Measurements from ENCODE around the gene UNC45B.

DNA sequence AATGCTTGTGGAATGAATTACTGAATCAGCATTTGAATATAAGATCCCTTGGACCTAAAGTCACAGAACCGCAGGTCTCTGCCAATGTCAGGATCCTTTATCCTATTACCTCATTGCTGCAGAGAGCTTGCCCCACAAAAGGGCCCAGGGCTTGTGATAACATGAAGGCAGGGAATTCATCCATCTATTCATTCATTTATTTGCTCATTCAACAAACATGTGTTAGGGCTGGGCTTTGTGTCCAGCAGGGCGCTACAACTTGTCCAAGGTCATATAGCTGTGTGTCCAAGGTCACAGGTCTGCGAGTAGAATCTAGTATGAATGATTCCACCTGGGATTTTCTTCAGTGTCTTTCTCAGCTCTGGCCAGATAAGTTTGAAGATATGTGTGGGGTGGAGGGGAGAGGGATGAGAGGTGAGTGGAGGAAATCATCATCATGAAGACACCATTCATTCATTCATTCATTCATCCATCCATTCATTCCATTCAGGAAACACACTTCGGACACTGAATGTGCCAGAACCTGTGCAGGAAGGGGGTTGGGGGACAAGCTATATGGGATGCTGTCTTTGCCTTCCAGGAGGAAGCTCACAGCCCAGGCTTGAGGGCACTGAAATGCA lies 1.3 kb upstream of the UNC45B start:
- TF ChIP-seq ZNF766 (CRISPR knock-in tag; IDR thresholded peaks at IDR 0.05; ENCODE audit: borderline replicate concordance): no peak
- TF ChIP-seq CTCF (CRISPR knock-in tag; IDR thresholded peaks at IDR 0.05): no peak
